H9 (cell line): Measurements from ENCODE around the gene SYCE3. TPM values are rescaled to one million over a fixed set of nuclear protein-coding genes. Genes with fewer than 3 reads are reported as not detected.

Source experiments
- DNase-seq: peaks from one replicate; pipeline ENCODE4 v3.0.0-alpha.2; 2017
- H2AFZ ChIP-seq: one replicate; pipeline ENCODE4 v1.6.1; 2013; ENCODE audit warnings: mild to moderate bottlenecking, low read length, control low read depth, moderate library complexity
- H2AK5ac ChIP-seq: 2 replicates; pipeline ENCODE4 v1.6.1; 2013; ENCODE audit warnings: low read length, control low read depth, mixed read lengths; ENCODE audit not compliant: insufficient read length
- H2BK120ac ChIP-seq: one replicate; pipeline ENCODE4 v1.6.1; 2013; ENCODE audit warnings: low read depth, mild to moderate bottlenecking, low read length, control low read depth, inconsistent platforms; ENCODE audit not compliant: poor library complexity, severe bottlenecking
- H2BK12ac ChIP-seq: 2 replicates; pipeline ENCODE4 v1.6.1; 2013; ENCODE audit warnings: low read length, control low read depth, mixed read lengths, low read depth; ENCODE audit not compliant: insufficient read length
- H2BK15ac ChIP-seq: 2 replicates; pipeline ENCODE4 v1.6.1; 2013; ENCODE audit warnings: low read depth, low read length, control low read depth
- H2BK20ac ChIP-seq: one replicate; pipeline ENCODE4 v1.6.1; 2013; ENCODE audit warnings: low read depth, mild to moderate bottlenecking, low read length, control low read depth, inconsistent platforms; ENCODE audit not compliant: poor library complexity, severe bottlenecking
- H2BK5ac ChIP-seq: 2 replicates; pipeline ENCODE4 v1.6.1; 2013; ENCODE audit warnings: low read length, control low read depth, mixed read lengths; ENCODE audit not compliant: insufficient read length
- H3K14ac ChIP-seq: 2 replicates; pipeline ENCODE4 v1.6.1; 2013; ENCODE audit warnings: low read length, control low read depth; ENCODE audit not compliant: insufficient read depth
- H3K18ac ChIP-seq: 2 replicates; pipeline ENCODE4 v1.6.1; 2013; ENCODE audit warnings: low read depth, mild to moderate bottlenecking, mixed read lengths, low read length, control low read depth; ENCODE audit not compliant: insufficient read length
- H3K23ac ChIP-seq: 2 replicates; pipeline ENCODE4 v1.6.1; 2013; ENCODE audit warnings: low read length, control low read depth, mixed read lengths, low read depth; ENCODE audit not compliant: insufficient read length
- H3K23me2 ChIP-seq: 2 replicates; pipeline ENCODE4 v1.6.1; 2013; ENCODE audit warnings: low read depth, mild to moderate bottlenecking, mixed read lengths, low read length, control low read depth; ENCODE audit not compliant: insufficient read length, poor library complexity, severe bottlenecking
- H3K27ac ChIP-seq: 2 replicates; pipeline ENCODE4 v1.5.1; 2013; ENCODE audit warnings: low read length, control low read depth, mixed read lengths, low read depth; ENCODE audit not compliant: insufficient read length
- H3K27me3 ChIP-seq: 2 replicates; pipeline ENCODE4 v1.6.1; 2013; ENCODE audit warnings: low read length, control low read depth, inconsistent platforms; ENCODE audit not compliant: insufficient read depth
- H3K4ac ChIP-seq: 2 replicates; pipeline ENCODE4 v1.6.1; 2013; ENCODE audit warnings: low read depth, mild to moderate bottlenecking, control low read depth, inconsistent platforms, low read length, moderate library complexity
- H3K4me1 ChIP-seq: 2 replicates; pipeline ENCODE4 v1.6.1; 2013; ENCODE audit warnings: low read length, control low read depth, inconsistent platforms; ENCODE audit not compliant: insufficient read depth
- H3K4me2 ChIP-seq: 2 replicates; pipeline ENCODE4 v1.6.1; 2013; ENCODE audit warnings: low read length, control low read depth, mixed read lengths; ENCODE audit not compliant: insufficient read length, insufficient read depth
- H3K56ac ChIP-seq: 2 replicates; pipeline ENCODE4 v1.6.1; 2013; ENCODE audit warnings: low read depth, mild to moderate bottlenecking, mixed read lengths, low read length, control low read depth; ENCODE audit not compliant: insufficient read length
- H3K79me1 ChIP-seq: 2 replicates; pipeline ENCODE4 v1.6.1; 2013; ENCODE audit warnings: low read depth, mild to moderate bottlenecking, moderate library complexity, low read length, control low read depth, inconsistent platforms; ENCODE audit not compliant: insufficient read depth, poor library complexity, severe bottlenecking
- H3K79me2 ChIP-seq: 2 replicates; pipeline ENCODE4 v1.6.1; 2013; ENCODE audit warnings: low read length, control low read depth, inconsistent platforms; ENCODE audit not compliant: insufficient read depth
- H3K9ac ChIP-seq: 2 replicates; pipeline ENCODE4 v1.6.1; 2013; ENCODE audit warnings: low read length, control low read depth, mixed read lengths; ENCODE audit not compliant: insufficient read length; ENCODE audit errors: extremely low read depth
- H3K9me3 ChIP-seq: one replicate; pipeline ENCODE4 v1.6.1; 2013; ENCODE audit warnings: low read depth, low read length, inconsistent platforms; ENCODE audit not compliant: control insufficient read depth
- H3T11ph ChIP-seq: one replicate; pipeline ENCODE4 v1.6.1; 2013; ENCODE audit warnings: mild to moderate bottlenecking, low read length, control low read depth, inconsistent platforms
- H4K20me1 ChIP-seq: one replicate; pipeline ENCODE4 v1.6.1; 2013; ENCODE audit not compliant: control insufficient read depth, insufficient read length, insufficient read depth
- H4K5ac ChIP-seq: 2 replicates; pipeline ENCODE4 v1.6.1; 2013; ENCODE audit warnings: low read depth, mild to moderate bottlenecking, mixed read lengths, low read length, control low read depth; ENCODE audit not compliant: insufficient read length
- H4K8ac ChIP-seq: replicated peaks from 2 replicates; pipeline ENCODE4 v1.6.1; 2013; ENCODE audit warnings: low read length, control low read depth, mixed read lengths, low read depth; ENCODE audit not compliant: insufficient read length
- H4K91ac ChIP-seq: 2 replicates; pipeline ENCODE4 v1.6.1; 2013; ENCODE audit warnings: low read depth, mild to moderate bottlenecking, moderate library complexity, mixed read lengths, low read length, control low read depth; ENCODE audit not compliant: insufficient read length
- H3K27ac Mint-ChIP-seq, 3 experiments: 2 replicates in 2 of 3; 3 replicates in 1 of 3; pipeline ENCODE4 v1.8.0; 2020 to 2021; ENCODE audit warnings: mixed read lengths in 3 of 3, mild to moderate bottlenecking in 1 of 3, moderate library complexity in 1 of 3
- H3K27me3 Mint-ChIP-seq: 2 replicates; pipeline ENCODE4 v1.8.0; 2021; ENCODE audit warnings: low read depth, mild to moderate bottlenecking, moderate library complexity, mixed read lengths
- H3K36me3 Mint-ChIP-seq, 3 experiments: 2 replicates in 2 of 3; 3 replicates in 1 of 3; pipeline ENCODE4 v1.8.0; 2020 to 2021; ENCODE audit warnings: low read depth in 3 of 3, mixed read lengths in 3 of 3; ENCODE audit not compliant: insufficient read depth in 1 of 3
- H3K4me1 Mint-ChIP-seq, 2 experiments: 2 replicates each; pipeline ENCODE4 v1.8.0; 2020; ENCODE audit warnings: mixed read lengths in 2 of 2
- H3K4me3 Mint-ChIP-seq, 2 experiments: 2 replicates in 1 of 2; 3 replicates in 1 of 2; pipeline ENCODE4 v1.8.0; 2020 to 2021; ENCODE audit warnings: mild to moderate bottlenecking in 2 of 2, mixed read lengths in 2 of 2, moderate library complexity in 1 of 2
- H3K9me3 Mint-ChIP-seq, 2 experiments: 2 replicates in 1 of 2; 3 replicates in 1 of 2; pipeline ENCODE4 v1.8.0; 2020; ENCODE audit warnings: mild to moderate bottlenecking in 2 of 2, mixed read lengths in 2 of 2, moderate library complexity in 1 of 2
- WGBS: extraction: QIAGEN DNeasy Blood & Tissue Kit; methylation state at CpG from one replicate; pipeline ENCODE4 v1.1.7; 2013; ENCODE audit warnings: missing lambda C conversion rate, low lambda C conversion rate, mixed read lengths; ENCODE audit not compliant: insufficient read length; ENCODE audit errors: extremely low coverage; 5-methylcytosine and 5-hydroxymethylcytosine counted together
- total RNA-seq: library from RNA; stranded (reverse); gene quantifications from 2 replicates; pipeline ENCODE4 v1.2.1, GENCODE V29; 2021
- TF ChIP-seq, protein P1 (sequence below): fragments of 200-600 bp; sonication (generic); conservative IDR thresholded peaks from 3 replicates; pipeline ENCODE4 v1.8.0; 2021; ENCODE audit warnings: antibody characterized with exemption, mild to moderate bottlenecking

Gene SYCE3
- total RNA-seq, 1 experiment from 2014 or later, result 0.85 TPM

DNA sequence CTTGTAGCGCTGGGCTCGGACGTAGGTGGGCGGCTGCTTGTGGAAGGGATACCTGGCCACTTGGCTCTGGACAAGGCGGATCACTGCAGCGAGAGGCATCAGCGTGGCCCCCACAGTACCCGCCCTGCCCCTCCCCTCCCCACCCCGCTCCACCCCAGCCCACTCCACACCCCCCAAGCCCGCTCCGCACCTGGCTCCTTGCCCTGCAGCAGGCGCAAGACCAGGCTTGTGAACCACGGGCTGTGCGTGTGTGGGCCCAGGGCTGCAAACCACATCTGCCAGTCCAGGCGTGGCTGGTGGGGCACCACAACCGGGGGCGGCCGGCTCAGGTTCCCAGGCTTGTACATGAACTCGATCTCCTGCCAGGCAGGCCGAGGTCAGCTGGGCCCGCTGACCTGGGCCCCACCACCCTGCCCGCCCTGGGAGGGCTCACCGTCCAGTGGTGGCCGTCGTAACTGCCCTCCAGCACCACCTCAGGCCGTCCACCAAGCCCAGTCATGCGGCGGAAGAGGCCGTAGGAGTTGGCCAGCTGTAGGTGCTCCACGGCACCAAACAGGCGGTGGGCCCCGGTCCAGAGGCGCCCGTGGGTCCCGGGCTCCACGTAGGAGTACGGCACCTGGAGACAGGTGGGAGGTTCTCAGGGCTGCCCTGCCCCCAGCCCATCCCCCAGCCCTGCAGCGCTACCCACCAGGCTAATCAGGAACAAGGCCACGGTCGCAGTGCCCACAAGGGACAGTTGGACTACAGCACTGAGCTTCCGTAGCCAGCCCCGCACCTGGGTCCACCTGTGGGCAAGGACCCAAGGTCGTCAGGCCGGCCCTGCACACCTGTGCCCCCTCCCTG, 58.1 kb downstream of the SYCE3 start:
- Histone ChIP-seq H3K9ac (no peak overlapping the region), H3K4me1 (no peaks in the 10 kb centered on the region)

More for the DNA sequence above, 58.1 kb downstream of the SYCE3 start:
- peaks cover 7% of the 10 kb centered on the region for H3K79me1 ChIP-seq
- Mint-ChIP-seq H3K4me3 (no peak overlapping the region), H3K9me3 (no peaks in the 10 kb centered on the region), H3K36me3 (peaks cover 0 to 3% (median 0%) of the 10 kb centered on the region in 3 experiments; a peak in 2 of 7 replicates), H3K27me3 (no peaks in the 10 kb centered on the region), H3K27ac (no peak overlapping the region), H3K4me1 (peaks cover 9 to 12% of the 10 kb centered on the region in 2 experiments)
- no peak overlapping the region for H2BK20ac ChIP-seq
- H3K56ac ChIP-seq, result no peak overlapping the region
- H3K9me3 ChIP-seq, result no peaks in the 10 kb centered on the region
- no peak overlapping the region for H3K27ac ChIP-seq
- no peak overlapping the region for H4K91ac ChIP-seq
- peaks cover 9% of the 10 kb centered on the region; the same call in 1 of the 2 replicates for H3K79me2 ChIP-seq
- no peak overlapping the region for H2BK12ac ChIP-seq
- H2BK5ac ChIP-seq, result no peak overlapping the region
- WGBS, result no CpG with 5 or more reads among the region's 44 CpGs
- H3K27me3 ChIP-seq, result no peaks in the 10 kb centered on the region
- no peak overlapping the region for H2AK5ac ChIP-seq
- H2AFZ ChIP-seq, result no peak overlapping the region
- H2BK15ac ChIP-seq, result no peak overlapping the region
- H4K5ac ChIP-seq, result no peak overlapping the region
- no peak overlapping the region for H3T11ph ChIP-seq
- no peak overlapping the region for H3K14ac ChIP-seq
- H3K23me2 ChIP-seq, result peaks cover 12% of the 10 kb centered on the region
- no peak overlapping the region for H3K4ac ChIP-seq
- no peak overlapping the region for H3K23ac ChIP-seq
- no peak overlapping the region for H3K4me2 ChIP-seq
- peak; percentile 23 for DNase-seq
- H2BK120ac ChIP-seq, result no peak overlapping the region
- no peak overlapping the region for H4K8ac ChIP-seq
- TF ChIP-seq, protein P1, sequence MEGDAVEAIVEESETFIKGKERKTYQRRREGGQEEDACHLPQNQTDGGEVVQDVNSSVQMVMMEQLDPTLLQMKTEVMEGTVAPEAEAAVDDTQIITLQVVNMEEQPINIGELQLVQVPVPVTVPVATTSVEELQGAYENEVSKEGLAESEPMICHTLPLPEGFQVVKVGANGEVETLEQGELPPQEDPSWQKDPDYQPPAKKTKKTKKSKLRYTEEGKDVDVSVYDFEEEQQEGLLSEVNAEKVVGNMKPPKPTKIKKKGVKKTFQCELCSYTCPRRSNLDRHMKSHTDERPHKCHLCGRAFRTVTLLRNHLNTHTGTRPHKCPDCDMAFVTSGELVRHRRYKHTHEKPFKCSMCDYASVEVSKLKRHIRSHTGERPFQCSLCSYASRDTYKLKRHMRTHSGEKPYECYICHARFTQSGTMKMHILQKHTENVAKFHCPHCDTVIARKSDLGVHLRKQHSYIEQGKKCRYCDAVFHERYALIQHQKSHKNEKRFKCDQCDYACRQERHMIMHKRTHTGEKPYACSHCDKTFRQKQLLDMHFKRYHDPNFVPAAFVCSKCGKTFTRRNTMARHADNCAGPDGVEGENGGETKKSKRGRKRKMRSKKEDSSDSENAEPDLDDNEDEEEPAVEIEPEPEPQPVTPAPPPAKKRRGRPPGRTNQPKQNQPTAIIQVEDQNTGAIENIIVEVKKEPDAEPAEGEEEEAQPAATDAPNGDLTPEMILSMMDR, result no peak
- no peaks in the 10 kb centered on the region for H4K20me1 ChIP-seq
- no peak overlapping the region for H3K18ac ChIP-seq
